A549 (cell line): ENCODE data around the gene TMEM131. TPM values are rescaled to one million over a fixed set of nuclear protein-coding genes. Genes with fewer than 3 reads are reported as not detected.

Experiments
- ATAC-seq, 2 experiments: fragments of 200-7000 bp in 1 of 2; fragments of >200 bp in 1 of 2; cut with Nextera tagmentation in 1 of 2; cut with Tn5 transposase in 1 of 2; 3 replicates each; pipeline versions ENCODE4 v1.8.0 to v1.9.1; 2018 to 2020; ENCODE audit warnings: mild to moderate bottlenecking in 1 of 2, moderate library complexity in 1 of 2
- CTCF ChIA-PET: fragments of 300-600 bp; sonication (Branson Sonifier 250); formaldehyde crosslinking; extraction: SDS; loops from one replicate; lab custom pipeline; 2021; ENCODE audit warnings: antibody characterized with exemption, inconsistent platforms; lab: Yijun Ruan, JAX
- POLR2A ChIA-PET: fragments of 350-600 bp; formaldehyde crosslinking; extraction: SDS; loops from one replicate; lab custom pipeline; 2021; ENCODE audit warnings: antibody characterized with exemption, inconsistent platforms; lab: Yijun Ruan, JAX
- DNase-seq, 2 experiments: peaks; one replicate each; pipeline versions ENCODE4 v3.0.0 to v3.0.0-alpha.2; 2011 to 2016; ENCODE audit warnings: low read depth in 1 of 2, low spot score in 1 of 2
- FAIRE-seq: peaks from 2 replicates; lab custom pipeline; 2011; peaks lifted over from hg19 to GRCh38; lab: Jason Lieb, UNC
- H3K27ac ChIP-seq, 2 experiments: fragments of >200 bp; sonication (Bioruptor Twin); formaldehyde crosslinking; 3 replicates each; pipeline ENCODE4 v1.5.1; 2016 to 2017
- H3K4me1 ChIP-seq: fragments of >200 bp; sonication (Bioruptor Twin); formaldehyde crosslinking; 3 replicates; pipeline ENCODE4 v1.6.1; 2016
- H3K4me2 ChIP-seq: fragments of >200 bp; sonication (Bioruptor Twin); formaldehyde crosslinking; 3 replicates; pipeline ENCODE4 v1.6.1; 2016
- H3K4me3 ChIP-seq: fragments of >200 bp; sonication (Bioruptor Twin); formaldehyde crosslinking; 3 replicates; pipeline ENCODE4 v1.5.1; 2016
- H3K9me3 ChIP-seq: fragments of >200 bp; sonication (Bioruptor Twin); formaldehyde crosslinking; 3 replicates; pipeline ENCODE4 v1.6.1; 2016
- CEBPB ChIP-seq, 2 experiments: fragments of >200 bp in 1 of 2; sonication (Bioruptor Twin) in 1 of 2; formaldehyde crosslinking in 1 of 2; IDR thresholded peaks; 2 replicates each; pipeline ENCODE4 v1.6.1; 2012 to 2016
- CHD2 ChIP-seq: fragments of 150-350 bp; IDR thresholded peaks from 2 replicates; pipeline ENCODE4 v1.6.1; 2014; ENCODE audit warnings: low read length; ENCODE audit not compliant: partially characterized antibody
- CHD4 ChIP-seq: fragments of 200-600 bp; sonication (generic); IDR thresholded peaks from 2 replicates; pipeline ENCODE4 v1.6.1; 2016; ENCODE audit warnings: antibody characterized with exemption, mild to moderate bottlenecking, borderline replicate concordance
- EHMT2 ChIP-seq: fragments of 200-600 bp; sonication (generic); IDR thresholded peaks from 2 replicates; pipeline ENCODE4 v1.6.1; 2016; ENCODE audit warnings: antibody characterized with exemption, low read depth, mild to moderate bottlenecking, moderate library complexity
- EP300 ChIP-seq, 2 experiments: fragments of >200 bp; sonication (Bioruptor Twin); formaldehyde crosslinking; IDR thresholded peaks; 2 replicates in 1 of 2; 3 replicates in 1 of 2; pipeline ENCODE4 v1.6.1; 2016 to 2017
- ESRRA ChIP-seq: fragments of 150-350 bp; IDR thresholded peaks from 2 replicates; pipeline ENCODE4 v1.6.1; 2014; ENCODE audit warnings: mild to moderate bottlenecking, low read length, borderline replicate concordance
- FOSB ChIP-seq: fragments of 250-450 bp; sonication (Bioruptor Pico); IDR thresholded peaks from 2 replicates; pipeline ENCODE4 v1.5.0; 2020; ENCODE audit warnings: mild to moderate bottlenecking, moderate library complexity
- FOSL2 ChIP-seq, 2 experiments: fragments of 450-650 bp in 1 of 2; fragments of >200 bp in 1 of 2; sonication (Bioruptor Twin) in 1 of 2; formaldehyde crosslinking; IDR thresholded peaks; 2 replicates each; pipeline versions ENCODE4 v1.5.0 to v1.6.1; 2016 to 2020; ENCODE audit warnings: mild to moderate bottlenecking in 1 of 2, moderate library complexity in 1 of 2
- GATA3 ChIP-seq: IDR thresholded peaks from 2 replicates; pipeline ENCODE4 v1.6.1; 2012; ENCODE audit warnings: borderline replicate concordance
- HEYL ChIP-seq: fragments of 250-450 bp; sonication (Bioruptor Pico); IDR thresholded peaks from 2 replicates; pipeline ENCODE4 v1.8.0; 2021; ENCODE audit warnings: mild to moderate bottlenecking, moderate library complexity
- JUN ChIP-seq, 2 experiments: fragments of >200 bp; sonication (Bioruptor Twin); formaldehyde crosslinking; IDR thresholded peaks; 2 replicates in 1 of 2; 3 replicates in 1 of 2; pipeline ENCODE4 v1.6.1; 2016 to 2017
- KDM5A ChIP-seq: fragments of 200-600 bp; sonication (generic); IDR thresholded peaks from 2 replicates; pipeline ENCODE4 v1.6.1; 2016; ENCODE audit warnings: antibody characterized with exemption, mild to moderate bottlenecking
- MAFK ChIP-seq: fragments of 450-650 bp; IDR thresholded peaks from 2 replicates; pipeline ENCODE4 v1.6.1; 2014; ENCODE audit not compliant: partially characterized antibody
- MYC ChIP-seq: IDR thresholded peaks from 2 replicates; pipeline ENCODE4 v1.6.1; 2012; ENCODE audit warnings: mild to moderate bottlenecking, inconsistent platforms, low read length, improper control_type of control experiment, borderline replicate concordance
- NPAS2 ChIP-seq: fragments of 250-450 bp; sonication (Bioruptor Pico); IDR thresholded peaks from 2 replicates; pipeline ENCODE4 v1.8.0; 2022; ENCODE audit warnings: mild to moderate bottlenecking, moderate library complexity, borderline replicate concordance
- NR3C1 ChIP-seq: fragments of >200 bp; sonication (Bioruptor Twin); formaldehyde crosslinking; IDR thresholded peaks from 3 replicates; pipeline ENCODE4 v1.6.1; 2017
- PHF8 ChIP-seq: fragments of 200-600 bp; sonication (generic); IDR thresholded peaks from 2 replicates; pipeline ENCODE4 v1.6.1; 2016; ENCODE audit warnings: low read depth, mild to moderate bottlenecking, antibody characterized with exemption, moderate library complexity, borderline replicate concordance
- RARB ChIP-seq: fragments of 250-450 bp; sonication (Bioruptor Pico); IDR thresholded peaks from 2 replicates; pipeline ENCODE4 v1.8.0; 2021; ENCODE audit warnings: mild to moderate bottlenecking, moderate library complexity
- RFX5 ChIP-seq: fragments of 450-650 bp; IDR thresholded peaks from 2 replicates; pipeline ENCODE4 v1.7.1; 2014; ENCODE audit warnings: antibody characterized with exemption, mild to moderate bottlenecking, moderate library complexity
- SREBF2 ChIP-seq: fragments of 450-650 bp; IDR thresholded peaks from 2 replicates; pipeline ENCODE4 v1.6.1; 2014; ENCODE audit warnings: mild to moderate bottlenecking, moderate library complexity
- TP53 ChIP-seq: fragments of 250-450 bp; sonication (Bioruptor Pico); IDR thresholded peaks from 2 replicates; pipeline ENCODE4 v1.5.0; 2021; ENCODE audit warnings: mild to moderate bottlenecking, moderate library complexity
- ZNF302 ChIP-seq: fragments of 250-450 bp; sonication (Bioruptor Pico); IDR thresholded peaks from 2 replicates; pipeline ENCODE4 v1.9.0; 2021; ENCODE audit warnings: inconsistent platforms, mild to moderate bottlenecking, moderate library complexity
- WGBS: methylation state at CpG from one replicate; pipeline ENCODE4 v1.1.6; 2017; ENCODE audit errors: missing lambda C conversion rate; 5-methylcytosine and 5-hydroxymethylcytosine counted together
- polyA plus RNA-seq, 4 experiments: library from polyadenylated mRNA; depleted of rRNA in 3 of 4; stranded (reverse); fragments of >200 nt; fragmentation: RNase III in 1 of 4; extraction: RNeasy Plus Mini Kit Qiagen cat#74134 plus additional on column Dnase treatment in 1 of 4; gene quantifications; 2 replicates in 3 of 4; 3 replicates in 1 of 4; pipeline ENCODE4 v1.2.3, GENCODE V29; 2011 to 2017
- TF ChIP-seq, protein P1 (sequence below): fragments of 200-600 bp; sonication (generic); IDR thresholded peaks from 2 replicates; pipeline ENCODE4 v1.6.1; 2016; ENCODE audit warnings: antibody characterized with exemption, mild to moderate bottlenecking, moderate library complexity
- TF ChIP-seq, protein P2 (sequence below): fragments of 450-650 bp; IDR thresholded peaks from 2 replicates; pipeline ENCODE4 v1.6.1; 2014; ENCODE audit warnings: antibody characterized with exemption
- TF ChIP-seq, protein P3 (sequence below): fragments of >200 bp; sonication (Bioruptor Twin); formaldehyde crosslinking; IDR thresholded peaks from 3 replicates; pipeline ENCODE4 v1.5.1; 2016
- TF ChIP-seq, protein P4 (sequence below): IDR thresholded peaks from 2 replicates; pipeline ENCODE4 v1.6.1; 2012
- TF ChIP-seq, protein P5 (sequence below): fragments of >200 bp; sonication (Bioruptor Twin); formaldehyde crosslinking; IDR thresholded peaks from 2 replicates; pipeline ENCODE4 v1.6.1; 2016

TMEM131 gene
- polyA plus RNA-seq, 2 of the 4 experiments (the other 2 are of a cell fraction): 14.5 to 21.8 TPM

DNA sequence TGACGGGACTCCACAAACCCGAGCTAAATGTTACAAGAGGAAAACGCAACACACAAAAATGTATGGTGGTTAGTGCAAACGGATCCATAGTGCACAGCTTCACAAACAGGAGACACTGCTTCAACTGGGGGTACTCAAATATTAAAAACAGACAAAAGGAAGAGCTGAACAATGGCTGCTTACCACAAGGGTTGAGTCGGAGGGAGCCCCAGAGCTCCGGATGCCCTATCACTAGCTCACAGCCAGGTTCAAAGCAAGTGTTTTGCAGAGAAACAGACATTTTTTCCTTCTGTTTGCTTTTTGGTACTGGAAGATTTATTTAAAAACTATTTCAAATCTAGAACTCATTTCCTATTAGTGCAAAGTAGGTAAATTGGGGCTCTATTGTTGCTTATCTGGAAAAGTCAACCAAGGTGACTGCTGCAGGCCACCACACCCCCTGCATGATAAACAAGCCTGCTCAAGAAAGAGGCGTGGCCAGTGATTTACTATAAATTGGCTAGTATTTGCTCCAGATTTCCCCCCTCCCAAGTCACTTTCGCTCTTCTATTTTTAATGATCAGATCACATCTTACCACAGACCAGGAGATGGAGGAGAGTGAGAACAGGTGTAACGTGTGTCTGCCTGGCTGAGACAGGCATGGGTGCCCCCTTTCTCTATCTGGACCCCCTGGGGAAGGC is 235.9 kb downstream of the TMEM131 start:
- DNase-seq: no peak
- POLR2A ChIA-PET: no interaction called here
- TF ChIP-seq MYC (no peak), HEYL (CRISPR knock-in tag) (no peak), FOSB (CRISPR knock-in tag) (no peak), ZNF302 (no peak), TP53 (CRISPR knock-in tag) (no peak), KDM5A (no peak), MAFK (no peak), ESRRA (no peak), NPAS2 (CRISPR knock-in tag) (no peak), CHD4 (no peak), RFX5 (no peak)
- TF ChIP-seq, protein P1, sequence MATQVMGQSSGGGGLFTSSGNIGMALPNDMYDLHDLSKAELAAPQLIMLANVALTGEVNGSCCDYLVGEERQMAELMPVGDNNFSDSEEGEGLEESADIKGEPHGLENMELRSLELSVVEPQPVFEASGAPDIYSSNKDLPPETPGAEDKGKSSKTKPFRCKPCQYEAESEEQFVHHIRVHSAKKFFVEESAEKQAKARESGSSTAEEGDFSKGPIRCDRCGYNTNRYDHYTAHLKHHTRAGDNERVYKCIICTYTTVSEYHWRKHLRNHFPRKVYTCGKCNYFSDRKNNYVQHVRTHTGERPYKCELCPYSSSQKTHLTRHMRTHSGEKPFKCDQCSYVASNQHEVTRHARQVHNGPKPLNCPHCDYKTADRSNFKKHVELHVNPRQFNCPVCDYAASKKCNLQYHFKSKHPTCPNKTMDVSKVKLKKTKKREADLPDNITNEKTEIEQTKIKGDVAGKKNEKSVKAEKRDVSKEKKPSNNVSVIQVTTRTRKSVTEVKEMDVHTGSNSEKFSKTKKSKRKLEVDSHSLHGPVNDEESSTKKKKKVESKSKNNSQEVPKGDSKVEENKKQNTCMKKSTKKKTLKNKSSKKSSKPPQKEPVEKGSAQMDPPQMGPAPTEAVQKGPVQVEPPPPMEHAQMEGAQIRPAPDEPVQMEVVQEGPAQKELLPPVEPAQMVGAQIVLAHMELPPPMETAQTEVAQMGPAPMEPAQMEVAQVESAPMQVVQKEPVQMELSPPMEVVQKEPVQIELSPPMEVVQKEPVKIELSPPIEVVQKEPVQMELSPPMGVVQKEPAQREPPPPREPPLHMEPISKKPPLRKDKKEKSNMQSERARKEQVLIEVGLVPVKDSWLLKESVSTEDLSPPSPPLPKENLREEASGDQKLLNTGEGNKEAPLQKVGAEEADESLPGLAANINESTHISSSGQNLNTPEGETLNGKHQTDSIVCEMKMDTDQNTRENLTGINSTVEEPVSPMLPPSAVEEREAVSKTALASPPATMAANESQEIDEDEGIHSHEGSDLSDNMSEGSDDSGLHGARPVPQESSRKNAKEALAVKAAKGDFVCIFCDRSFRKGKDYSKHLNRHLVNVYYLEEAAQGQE: no peak
- TF ChIP-seq, protein P2, sequence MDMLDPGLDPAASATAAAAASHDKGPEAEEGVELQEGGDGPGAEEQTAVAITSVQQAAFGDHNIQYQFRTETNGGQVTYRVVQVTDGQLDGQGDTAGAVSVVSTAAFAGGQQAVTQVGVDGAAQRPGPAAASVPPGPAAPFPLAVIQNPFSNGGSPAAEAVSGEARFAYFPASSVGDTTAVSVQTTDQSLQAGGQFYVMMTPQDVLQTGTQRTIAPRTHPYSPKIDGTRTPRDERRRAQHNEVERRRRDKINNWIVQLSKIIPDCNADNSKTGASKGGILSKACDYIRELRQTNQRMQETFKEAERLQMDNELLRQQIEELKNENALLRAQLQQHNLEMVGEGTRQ: no peak
- CTCF ChIA-PET: interaction anchor here (1.4 kb wide), 1 partner anchor 11 kb away, joined by 4 read pairs; no protein-coding TSS in a partner anchor
- no peak for FAIRE-seq
- Histone ChIP-seq H3K4me2 (no peak overlapping the region), H3K9me3 (no peaks in the 10 kb centered on the region), H3K27ac (no peak overlapping the region), H3K4me3 (no peak overlapping the region), H3K4me1 (no peaks in the 10 kb centered on the region)
- 85% methylated on average over 9 of the region's 9 CpGs for WGBS
- no peak for ATAC-seq

DNA sequence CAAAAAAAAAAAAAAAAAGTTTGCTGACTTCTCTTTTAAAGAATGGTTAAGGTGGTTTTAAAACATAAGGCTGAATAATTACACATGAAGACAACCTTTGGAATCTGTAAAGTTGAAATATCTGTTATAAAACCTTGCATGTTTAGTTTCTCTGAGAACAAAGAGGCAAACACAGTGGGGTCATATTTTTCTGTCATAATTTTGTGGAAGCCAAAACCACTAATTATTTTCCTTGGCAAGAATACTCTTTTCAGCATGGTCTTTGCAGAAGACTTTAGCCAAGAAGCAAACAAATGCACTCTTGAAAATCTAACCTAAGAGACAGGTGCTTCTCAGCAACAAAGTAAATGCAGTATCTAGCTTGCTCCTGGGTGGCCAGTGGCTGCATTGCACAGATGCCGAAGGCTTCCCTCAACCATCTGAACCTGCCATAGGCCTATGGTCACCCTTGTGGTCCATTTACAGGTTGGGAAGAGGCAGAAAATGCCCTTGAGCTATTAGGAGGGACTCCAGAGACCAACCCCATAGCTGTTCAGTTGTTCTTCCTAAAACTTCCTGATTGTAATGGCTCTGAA is 237.5 kb downstream of the TMEM131 start:
- CTCF ChIA-PET: interaction anchor here (1.4 to 1.7 kb wide), 3 partner anchors 9 to 18 kb away, joined by 4 to 7 read pairs (median 5); no protein-coding TSS in a partner anchor
- H3K4me2 ChIP-seq: no peak overlapping the region
- DNase-seq (no peak), ATAC-seq (no peak), FAIRE-seq (no peak)
- TF ChIP-seq MAFK: no peak
- no peak for TF ChIP-seq CEBPB (IDR thresholded peaks at IDR 0.05)
- no peak for TF ChIP-seq NR3C1
- no peak for TF ChIP-seq NPAS2 (CRISPR knock-in tag)
- no peak for TF ChIP-seq SREBF2
- TF ChIP-seq, protein P3, sequence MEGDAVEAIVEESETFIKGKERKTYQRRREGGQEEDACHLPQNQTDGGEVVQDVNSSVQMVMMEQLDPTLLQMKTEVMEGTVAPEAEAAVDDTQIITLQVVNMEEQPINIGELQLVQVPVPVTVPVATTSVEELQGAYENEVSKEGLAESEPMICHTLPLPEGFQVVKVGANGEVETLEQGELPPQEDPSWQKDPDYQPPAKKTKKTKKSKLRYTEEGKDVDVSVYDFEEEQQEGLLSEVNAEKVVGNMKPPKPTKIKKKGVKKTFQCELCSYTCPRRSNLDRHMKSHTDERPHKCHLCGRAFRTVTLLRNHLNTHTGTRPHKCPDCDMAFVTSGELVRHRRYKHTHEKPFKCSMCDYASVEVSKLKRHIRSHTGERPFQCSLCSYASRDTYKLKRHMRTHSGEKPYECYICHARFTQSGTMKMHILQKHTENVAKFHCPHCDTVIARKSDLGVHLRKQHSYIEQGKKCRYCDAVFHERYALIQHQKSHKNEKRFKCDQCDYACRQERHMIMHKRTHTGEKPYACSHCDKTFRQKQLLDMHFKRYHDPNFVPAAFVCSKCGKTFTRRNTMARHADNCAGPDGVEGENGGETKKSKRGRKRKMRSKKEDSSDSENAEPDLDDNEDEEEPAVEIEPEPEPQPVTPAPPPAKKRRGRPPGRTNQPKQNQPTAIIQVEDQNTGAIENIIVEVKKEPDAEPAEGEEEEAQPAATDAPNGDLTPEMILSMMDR: no peak
- no peak for TF ChIP-seq CHD2
- no peak for TF ChIP-seq FOSB (CRISPR knock-in tag)
- TF ChIP-seq EP300 (IDR thresholded peaks at IDR 0.05): no peak
- TF ChIP-seq, protein P4, sequence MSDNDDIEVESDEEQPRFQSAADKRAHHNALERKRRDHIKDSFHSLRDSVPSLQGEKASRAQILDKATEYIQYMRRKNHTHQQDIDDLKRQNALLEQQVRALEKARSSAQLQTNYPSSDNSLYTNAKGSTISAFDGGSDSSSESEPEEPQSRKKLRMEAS: no peak
- no peak for TF ChIP-seq FOSL2 (IDR thresholded peaks at IDR 0.05)
- no peak for TF ChIP-seq FOSL2 (CRISPR knock-in tag; IDR thresholded peaks at IDR 0.05)
- no peak for TF ChIP-seq EHMT2
- TF ChIP-seq RFX5: no peak
- no peak for TF ChIP-seq GATA3
- TF ChIP-seq, protein P5, sequence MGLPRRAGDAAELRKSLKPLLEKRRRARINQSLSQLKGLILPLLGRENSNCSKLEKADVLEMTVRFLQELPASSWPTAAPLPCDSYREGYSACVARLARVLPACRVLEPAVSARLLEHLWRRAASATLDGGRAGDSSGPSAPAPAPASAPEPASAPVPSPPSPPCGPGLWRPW: no peak
- no peak for TF ChIP-seq RARB (CRISPR knock-in tag)
- no peak for TF ChIP-seq JUN (IDR thresholded peaks at IDR 0.05)
- no peak for TF ChIP-seq PHF8
- no peak for TF ChIP-seq HEYL (CRISPR knock-in tag)
- no peak overlapping the region for H3K4me3 ChIP-seq
- no peak overlapping the region for H3K27ac ChIP-seq
- WGBS: 100% methylated on average over 1 of the region's 1 CpG
- H3K9me3 ChIP-seq: no peaks in the 10 kb centered on the region
- POLR2A ChIA-PET: no interaction called here
- H3K4me1 ChIP-seq: no peaks in the 10 kb centered on the region
